SK-N-SH (cell line): ENCODE results near the gene TPMT. TPM values are rescaled to one million over a fixed set of nuclear protein-coding genes. Genes with fewer than 3 reads are reported as not detected.

Experiments
- CTCF ChIA-PET: fragments of 300-600, 350-600 bp; formaldehyde crosslinking; extraction: SDS; loops from one replicate; lab custom pipeline; 2021; lab: Yijun Ruan, JAX
- POLR2A ChIA-PET: fragments of 350-600 bp; sonication (Branson Sonifier 250); formaldehyde crosslinking; extraction: SDS; loops from one replicate; lab custom pipeline; 2020; ENCODE audit warnings: antibody characterized with exemption, inconsistent platforms; lab: Yijun Ruan, JAX
- DNase-seq: peaks from one replicate; pipeline ENCODE4 v3.0.0; 2012
- H2AFZ ChIP-seq: fragments of 200-600 bp; sonication (generic); 2 replicates; pipeline ENCODE4 v1.8.1; 2016; ENCODE audit warnings: antibody characterized with exemption, mild to moderate bottlenecking, low read depth
- H3F3A ChIP-seq: fragments of 200-600 bp; sonication (generic); replicated peaks from 2 replicates; pipeline ENCODE3; 2016; ENCODE audit warnings: antibody characterized with exemption, mild to moderate bottlenecking; ENCODE audit not compliant: insufficient read depth
- H3K27ac ChIP-seq, 2 experiments: fragments of 200-500 bp in 1 of 2; fragments of 200-600 bp in 1 of 2; sonication (Bioruptor generic) in 1 of 2; sonication (generic), shearing (Covaris generic) in 1 of 2; 2 replicates each; pipeline versions ENCODE4 v1.5.1 to v1.6.1; 2014 to 2016; ENCODE audit warnings: low read depth in 2 of 2, inconsistent platforms in 1 of 2, low read length in 1 of 2, mild to moderate bottlenecking in 1 of 2, mixed read lengths in 1 of 2
- H3K27me3 ChIP-seq: fragments of 200-600 bp; sonication (generic), shearing (Covaris generic); 2 replicates; pipeline ENCODE4 v1.6.1; 2016; ENCODE audit warnings: mixed run types; ENCODE audit not compliant: insufficient read depth
- H3K36me3 ChIP-seq, 2 experiments: fragments of 200-500 bp in 1 of 2; fragments of 200-600 bp in 1 of 2; sonication (Bioruptor generic) in 1 of 2; sonication (generic) in 1 of 2; replicated peaks in 1 of 2; 2 replicates each; pipeline versions ENCODE3 to v1.5.1; 2014 to 2016; ENCODE audit warnings: low read length in 1 of 2, mild to moderate bottlenecking in 1 of 2; ENCODE audit not compliant: insufficient read depth in 2 of 2, control insufficient read depth in 1 of 2
- H3K4me1 ChIP-seq, 2 experiments: fragments of 200-500 bp in 1 of 2; fragments of 200-600 bp in 1 of 2; sonication (Bioruptor generic) in 1 of 2; sonication (generic), shearing (Covaris generic) in 1 of 2; 2 replicates each; pipeline versions ENCODE4 v1.5.1 to v1.6.1; 2014 to 2016; ENCODE audit warnings: low read depth in 1 of 2, low read length in 1 of 2, mixed run types in 1 of 2; ENCODE audit not compliant: insufficient read depth in 2 of 2, control insufficient read depth in 1 of 2
- H3K4me2 ChIP-seq: fragments of 200-600 bp; sonication (generic), shearing (Covaris generic); 2 replicates; pipeline ENCODE4 v1.6.1; 2017; ENCODE audit warnings: mixed run types
- H3K4me3 ChIP-seq, 2 experiments: fragments of 200-500 bp in 1 of 2; fragments of 200-600 bp in 1 of 2; sonication (Bioruptor generic) in 1 of 2; sonication (generic), shearing (Covaris generic) in 1 of 2; 2 replicates each; pipeline versions ENCODE4 v1.5.1 to v1.8.1; 2014 to 2016; ENCODE audit warnings: low read depth in 2 of 2, inconsistent platforms in 1 of 2, low read length in 1 of 2, mild to moderate bottlenecking in 1 of 2, mixed read lengths in 1 of 2, moderate library complexity in 1 of 2
- H3K79me2 ChIP-seq: fragments of 200-600 bp; sonication (generic); 2 replicates; pipeline ENCODE4 v1.8.1; 2017; ENCODE audit warnings: mild to moderate bottlenecking; ENCODE audit not compliant: insufficient read depth
- H3K9ac ChIP-seq: fragments of 200-600 bp; sonication (generic); 2 replicates; pipeline ENCODE4 v1.6.1; 2017; ENCODE audit warnings: mixed run types
- H3K9me2 ChIP-seq: fragments of 200-600 bp; sonication (generic); 2 replicates; pipeline ENCODE4 v1.6.1; 2017; ENCODE audit warnings: mixed run types
- H3K9me3 ChIP-seq: fragments of 200-600 bp; sonication (generic); 2 replicates; pipeline ENCODE4 v1.6.1; 2017; ENCODE audit warnings: mixed run types, mild to moderate bottlenecking, moderate library complexity
- H4K20me1 ChIP-seq: fragments of 200-600 bp; sonication (generic); 2 replicates; pipeline ENCODE4 v1.6.1; 2017; ENCODE audit warnings: mild to moderate bottlenecking, mixed run types; ENCODE audit not compliant: insufficient read depth
- FOXM1 ChIP-seq: IDR thresholded peaks from 2 replicates; pipeline ENCODE4 v1.4.0; 2012; ENCODE audit warnings: low read depth, mild to moderate bottlenecking
- JUND ChIP-seq: IDR thresholded peaks from 2 replicates; pipeline ENCODE4 v1.4.0; 2012
- MEF2A ChIP-seq: IDR thresholded peaks from 2 replicates; pipeline ENCODE4 v1.4.0; 2012; ENCODE audit warnings: low read depth, borderline replicate concordance
- MXI1 ChIP-seq: IDR thresholded peaks from 2 replicates; pipeline ENCODE4 v1.6.1; 2012; ENCODE audit warnings: mild to moderate bottlenecking, low read depth, low read length, improper control_type of control experiment
- NFIC ChIP-seq: IDR thresholded peaks from 2 replicates; pipeline ENCODE4 v1.4.0; 2012; ENCODE audit warnings: borderline replicate concordance
- NRF1 ChIP-seq: IDR thresholded peaks from 2 replicates; pipeline ENCODE4 v1.6.1; 2012; ENCODE audit warnings: low read depth, mild to moderate bottlenecking, low read length
- RAD21 ChIP-seq: IDR thresholded peaks from 2 replicates; pipeline ENCODE4 v1.6.1; 2012; ENCODE audit warnings: mild to moderate bottlenecking, low read length
- RCOR1 ChIP-seq: fragments of 150-350 bp; IDR thresholded peaks from 2 replicates; pipeline ENCODE4 v1.6.1; 2017; ENCODE audit warnings: antibody characterized with exemption, low read length
- SMC3 ChIP-seq: IDR thresholded peaks from 2 replicates; pipeline ENCODE4 v1.6.1; 2012; ENCODE audit warnings: low read depth, low read length, improper control_type of control experiment
- TAF1 ChIP-seq: IDR thresholded peaks from 2 replicates; pipeline ENCODE4 v1.6.1; 2012; ENCODE audit warnings: low read depth, mild to moderate bottlenecking, low read length, moderate library complexity, borderline replicate concordance
- TEAD4 ChIP-seq: IDR thresholded peaks from 2 replicates; pipeline ENCODE4 v1.4.0; 2012; ENCODE audit warnings: mild to moderate bottlenecking, borderline replicate concordance; ENCODE audit not compliant: insufficient read depth
- WGBS: methylation state at CpG from one replicate; pipeline ENCODE4 v1.1.6; 2017; ENCODE audit warnings: low lambda C conversion rate; 5-methylcytosine and 5-hydroxymethylcytosine counted together
- polyA plus RNA-seq, 3 experiments: library from polyadenylated mRNA; depleted of rRNA; stranded (reverse); fragments of >200 nt; gene quantifications; 2 replicates each; pipeline ENCODE4 v1.2.3, GENCODE V29; 2012
- TF ChIP-seq, protein P1 (sequence below): IDR thresholded peaks from 2 replicates; pipeline ENCODE4 v1.4.0; 2012; ENCODE audit warnings: low read depth, borderline replicate concordance
- TF ChIP-seq, protein P2 (sequence below): IDR thresholded peaks from 2 replicates; pipeline ENCODE4 v1.4.0; 2012; ENCODE audit warnings: low read depth
- TF ChIP-seq, protein P3 (sequence below): fragments of 150-350 bp; IDR thresholded peaks from 2 replicates; pipeline ENCODE4 v1.6.1; 2016; ENCODE audit warnings: mild to moderate bottlenecking, low read depth, low read length

Gene TPMT
- polyA plus RNA-seq, 1 of the 3 experiments (the other 2 are of a cell fraction), result 8.1 TPM

DNA sequence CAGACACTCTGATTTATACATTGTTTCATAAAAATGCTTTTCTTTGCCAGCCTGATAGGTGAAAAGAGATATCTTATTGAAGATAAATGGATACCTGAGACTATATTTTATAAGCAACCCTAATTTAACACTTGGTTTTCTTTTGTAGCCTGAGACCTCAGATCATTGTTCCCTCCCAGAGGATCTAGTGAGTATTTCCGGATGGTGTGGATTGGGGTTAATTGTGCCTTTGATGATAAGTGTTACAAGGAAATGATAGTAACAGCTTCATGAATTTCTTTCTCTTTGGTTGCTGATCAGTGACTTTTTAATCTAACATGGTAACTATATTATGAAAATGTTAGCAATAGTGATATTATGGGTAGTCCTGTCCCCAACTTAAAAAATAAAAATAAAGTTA, 30.7 kb upstream of the TPMT start:
- Histone ChIP-seq H3K4me1 (no peaks in the 10 kb centered on the region), H3K9me3 (no peaks in the 10 kb centered on the region), H3K27me3 (no peaks in the 10 kb centered on the region), H4K20me1 (no peaks in the 10 kb centered on the region), H3K9ac (no peak overlapping the region), H3K9me2 (no peaks in the 10 kb centered on the region), H3K4me3 (no peak overlapping the region), H3K36me3 (peaks cover 0 to 3% of the 10 kb centered on the region in 2 experiments), H3K27ac (no peak overlapping the region), H3K79me2 (no peaks in the 10 kb centered on the region), H3F3A (no peaks in the 10 kb centered on the region), H2AFZ (no peak overlapping the region), H3K4me2 (no peak overlapping the region)
- CTCF ChIA-PET, result no interaction called here
- 92% methylated on average over 1 of the region's 1 CpG for WGBS
- no peak for TF ChIP-seq NRF1
- TF ChIP-seq SMC3, result no peak
- POLR2A ChIA-PET, result no interaction called here
- no peak for DNase-seq

DNA sequence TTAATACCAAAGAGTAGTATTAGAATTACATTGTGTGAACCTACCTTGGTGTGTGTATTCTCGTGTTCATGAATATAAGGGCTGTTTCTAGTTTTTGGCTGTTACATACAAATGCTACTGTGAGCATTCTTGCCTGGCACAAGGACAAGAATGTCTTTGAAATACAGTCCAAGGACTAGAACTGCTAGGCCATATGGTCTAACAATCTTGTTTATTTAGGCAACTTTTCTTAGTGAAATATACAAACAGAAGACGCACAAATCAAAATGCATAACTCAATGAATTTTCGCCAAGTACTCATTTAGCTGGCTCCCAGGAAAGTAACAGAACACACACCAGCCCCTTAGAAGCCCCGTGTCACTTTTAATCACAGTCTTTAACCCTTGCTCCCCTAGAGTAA, 28.9 kb upstream of the TPMT start:
- Histone ChIP-seq H3K9ac (no peak overlapping the region), H3K27me3 (no peaks in the 10 kb centered on the region), H3K36me3 (peaks cover 0 to 3% of the 10 kb centered on the region in 2 experiments), H3F3A (peaks cover 4% of the 10 kb centered on the region), H3K9me3 (no peaks in the 10 kb centered on the region), H3K27ac (no peak overlapping the region), H3K4me2 (no peak overlapping the region), H3K4me1 (no peaks in the 10 kb centered on the region), H3K9me2 (no peaks in the 10 kb centered on the region), H4K20me1 (no peaks in the 10 kb centered on the region), H3K4me3 (no peak overlapping the region), H2AFZ (no peak overlapping the region), H3K79me2 (no peaks in the 10 kb centered on the region)
- DNase-seq, result no peak
- 91% methylated on average over 4 of the region's 4 CpGs for WGBS
- POLR2A ChIA-PET, result no interaction called here
- no peak for TF ChIP-seq JUND
- TF ChIP-seq RAD21, result no peak
- TF ChIP-seq MXI1, result no peak
- TF ChIP-seq, protein P1, sequence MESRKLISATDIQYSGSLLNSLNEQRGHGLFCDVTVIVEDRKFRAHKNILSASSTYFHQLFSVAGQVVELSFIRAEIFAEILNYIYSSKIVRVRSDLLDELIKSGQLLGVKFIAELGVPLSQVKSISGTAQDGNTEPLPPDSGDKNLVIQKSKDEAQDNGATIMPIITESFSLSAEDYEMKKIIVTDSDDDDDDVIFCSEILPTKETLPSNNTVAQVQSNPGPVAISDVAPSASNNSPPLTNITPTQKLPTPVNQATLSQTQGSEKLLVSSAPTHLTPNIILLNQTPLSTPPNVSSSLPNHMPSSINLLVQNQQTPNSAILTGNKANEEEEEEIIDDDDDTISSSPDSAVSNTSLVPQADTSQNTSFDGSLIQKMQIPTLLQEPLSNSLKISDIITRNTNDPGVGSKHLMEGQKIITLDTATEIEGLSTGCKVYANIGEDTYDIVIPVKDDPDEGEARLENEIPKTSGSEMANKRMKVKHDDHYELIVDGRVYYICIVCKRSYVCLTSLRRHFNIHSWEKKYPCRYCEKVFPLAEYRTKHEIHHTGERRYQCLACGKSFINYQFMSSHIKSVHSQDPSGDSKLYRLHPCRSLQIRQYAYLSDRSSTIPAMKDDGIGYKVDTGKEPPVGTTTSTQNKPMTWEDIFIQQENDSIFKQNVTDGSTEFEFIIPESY, result no peak
- TF ChIP-seq MEF2A, result no peak
- TF ChIP-seq FOXM1, result no peak
- TF ChIP-seq, protein P2, sequence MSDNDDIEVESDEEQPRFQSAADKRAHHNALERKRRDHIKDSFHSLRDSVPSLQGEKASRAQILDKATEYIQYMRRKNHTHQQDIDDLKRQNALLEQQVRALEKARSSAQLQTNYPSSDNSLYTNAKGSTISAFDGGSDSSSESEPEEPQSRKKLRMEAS, result no peak
- TF ChIP-seq TAF1, result no peak
- no peak for TF ChIP-seq TEAD4
- TF ChIP-seq RCOR1, result no peak
- no peak for TF ChIP-seq NRF1
- no peak for TF ChIP-seq NFIC
- TF ChIP-seq, protein P3, sequence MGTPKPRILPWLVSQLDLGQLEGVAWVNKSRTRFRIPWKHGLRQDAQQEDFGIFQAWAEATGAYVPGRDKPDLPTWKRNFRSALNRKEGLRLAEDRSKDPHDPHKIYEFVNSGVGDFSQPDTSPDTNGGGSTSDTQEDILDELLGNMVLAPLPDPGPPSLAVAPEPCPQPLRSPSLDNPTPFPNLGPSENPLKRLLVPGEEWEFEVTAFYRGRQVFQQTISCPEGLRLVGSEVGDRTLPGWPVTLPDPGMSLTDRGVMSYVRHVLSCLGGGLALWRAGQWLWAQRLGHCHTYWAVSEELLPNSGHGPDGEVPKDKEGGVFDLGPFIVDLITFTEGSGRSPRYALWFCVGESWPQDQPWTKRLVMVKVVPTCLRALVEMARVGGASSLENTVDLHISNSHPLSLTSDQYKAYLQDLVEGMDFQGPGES, result no peak
- CTCF ChIA-PET, result no interaction called here
